Gastrocnemius medialis (tissue), 4 donors: Measurements from ENCODE around the gene SIT1. TPM values are rescaled to one million over a fixed set of nuclear protein-coding genes. Genes with fewer than 3 reads are reported as not detected.
A peak's percentile ranks its signal among the peaks of the same experiment; 100 is the strongest.
"Not testable (repeated sequence)": the region's sequence is repeated elsewhere in the genome, so short reads cannot be mapped to it uniquely, and the experiment has no call there.

Experiments
- ATAC-seq, 2 donors: fragments of 150-250 bp; one replicate each; pipeline ENCODE4 v1.9.1; 2016
- DNase-seq, 2 donors: peaks; one replicate each; pipeline ENCODE4 v3.0.0-alpha.2; 2019
- H3K27ac ChIP-seq, 4 donors: fragments of 200-600 bp; sonication (generic); 1 replicate in 1 of 4; 2 replicates in 3 of 4; pipeline ENCODE4 v1.5.1; 2016 to 2018; ENCODE audit warnings: mild to moderate bottlenecking in 2 of 4, moderate library complexity in 1 of 4
- H3K27me3 ChIP-seq, 3 donors: fragments of 200-600 bp; sonication (generic) in 2 of 3; 1 replicate in 1 of 3; 2 replicates in 2 of 3; pipeline versions ENCODE4 v1.5.1 to v1.6.0; 2016 to 2019; ENCODE audit warnings: mild to moderate bottlenecking in 1 of 3, moderate library complexity in 1 of 3
- H3K36me3 ChIP-seq, 2 donors: fragments of 200-600 bp; sonication (generic) in 1 of 2; one replicate each; pipeline ENCODE4 v1.5.1; 2017 to 2018
- H3K4me1 ChIP-seq, 2 donors: fragments of 200-600 bp; sonication (generic) in 1 of 2; one replicate each; pipeline ENCODE4 v1.5.1; 2016 to 2017; ENCODE audit warnings: mild to moderate bottlenecking in 2 of 2
- H3K4me3 ChIP-seq, 4 donors: fragments of 200-600 bp; sonication (generic) in 3 of 4; 1 replicate in 1 of 4; 2 replicates in 3 of 4; pipeline ENCODE4 v1.5.1; 2016 to 2019; ENCODE audit warnings: mild to moderate bottlenecking in 2 of 4
- H3K9me3 ChIP-seq, 3 donors: fragments of 200-600 bp; sonication (generic) in 2 of 3; 1 replicate in 1 of 3; 2 replicates in 2 of 3; pipeline ENCODE4 v1.5.1; 2016 to 2019
- CTCF ChIP-seq, 5 experiments: fragments of 450-650 bp in 3 of 5; fragments of 200-600 bp in 2 of 5; sonication (generic) in 2 of 5; IDR thresholded peaks in 4 of 5; conservative IDR thresholded peaks in 1 of 5; 1 replicate in 4 of 5; 2 replicates in 1 of 5; pipeline ENCODE4 v1.5.1; 2016 to 2019; ENCODE audit warnings: antibody characterized with exemption in 5 of 5, mild to moderate bottlenecking in 3 of 5, moderate library complexity in 3 of 5
- POLR2A ChIP-seq, 2 donors: fragments of 450-650 bp; IDR thresholded peaks; one replicate each; pipeline ENCODE4 v1.6.1; 2017; ENCODE audit warnings: antibody characterized with exemption in 2 of 2, mild to moderate bottlenecking in 2 of 2, moderate library complexity in 2 of 2
- in situ Hi-C, 4 donors: fragments of 200-750 bp; cut with MboI; loops; one replicate each; pipeline versions ENCODE4 v1.15.0 to v1.8.0; 2017; ENCODE audit warnings: low sequenced_read_pairs in 4 of 4
- intact Hi-C: fragments of 100-400 bp; cut with DNase I; formaldehyde crosslinking; loops from one replicate; pipeline ENCODE4 v1.15.1; 2023; ENCODE audit warnings: low total_unique reads
- total RNA-seq, 4 donors: library from RNA; depleted of rRNA; stranded (reverse); fragments of >200 nt; gene quantifications; one replicate each; pipeline versions ENCODE4 v1.1.0 to v1.2.3, GENCODE V29; 2016

Gene SIT1
- total RNA-seq, 4 donors from 2014 or later, result not detected

DNA sequence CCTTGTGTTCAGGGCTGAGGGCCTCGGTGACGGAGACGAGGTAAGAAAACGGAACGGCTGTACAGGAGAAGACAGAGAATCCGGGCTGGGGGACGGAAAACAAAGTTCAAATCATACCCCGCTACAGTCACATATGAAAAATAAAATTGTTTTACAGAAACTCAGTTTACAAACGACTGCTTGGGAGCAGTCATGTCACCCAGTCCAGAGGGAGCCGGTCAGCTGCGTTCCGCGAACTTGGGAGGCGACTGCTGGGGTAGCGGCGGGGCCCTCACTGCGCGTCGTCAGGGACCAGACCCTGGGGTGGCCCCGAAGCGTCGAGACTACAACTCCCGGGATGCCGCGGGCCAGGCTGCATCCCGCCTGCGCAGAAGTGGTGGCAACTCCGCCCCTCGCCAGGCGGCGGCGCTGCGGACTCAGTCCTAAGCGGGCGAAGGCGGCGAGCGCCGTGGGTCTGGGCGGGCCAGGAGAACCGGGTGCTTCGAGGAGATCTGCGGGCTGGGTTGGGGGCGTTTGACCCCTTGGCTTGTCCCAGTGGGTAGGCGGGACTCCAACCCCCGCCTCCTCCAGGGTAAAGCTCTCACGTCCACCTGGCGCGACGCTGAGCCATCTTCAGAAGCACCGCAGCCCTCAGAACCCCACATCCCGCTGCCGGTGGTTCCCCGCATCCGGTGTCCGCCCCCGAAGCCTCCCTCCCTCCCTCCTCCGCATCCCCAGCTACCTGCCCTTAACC, 4.0 kb downstream of the SIT1 start:
- peak overlapping the region; percentile 83 to 91 (median 88) for H3K27ac ChIP-seq
- in situ Hi-C loops, result loop anchor here in 1 of 4 donors (10.0 kb wide), 1 partner anchor 48 kb away; no protein-coding TSS in a partner anchor

DNA sequence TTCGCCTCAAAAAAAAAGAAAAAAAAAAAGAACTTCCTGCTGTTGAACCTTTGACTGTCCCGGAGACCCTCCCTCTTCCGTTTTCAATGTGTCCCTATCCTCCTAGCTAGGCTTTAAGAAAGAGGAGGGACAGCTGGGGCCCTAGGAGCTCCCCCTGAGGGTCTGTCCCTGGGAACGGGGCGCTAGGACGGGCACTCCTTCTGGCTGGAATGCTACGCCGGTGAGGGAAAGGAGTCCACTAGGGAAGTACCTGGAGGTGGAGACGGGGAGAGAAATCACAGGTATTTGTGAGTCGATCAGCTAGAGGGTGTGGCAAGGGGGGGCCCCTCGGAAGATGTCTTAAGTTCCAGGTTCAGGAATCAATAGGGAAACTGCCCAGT, 4.6 kb downstream of the SIT1 start:
- Histone ChIP-seq H3K4me1 (peaks cover 11% of the 10 kb centered on the region in 2 donors), H3K9me3 (no peaks in the 10 kb centered on the region), H3K4me3 (peak overlapping the region; percentile 66 to 75 (median 70)), H3K36me3 (no peaks in the 10 kb centered on the region), H3K27ac (peak overlapping the region; percentile 83 to 91 (median 88)), H3K27me3 (no peaks in the 10 kb centered on the region)
- no peak for DNase-seq
- TF ChIP-seq CTCF (IDR thresholded peaks at IDR 0.05 in 4 of 5, conservative IDR thresholded peaks at IDR 0.05 in 1 of 5) (no peak), POLR2A (IDR thresholded peaks at IDR 0.05) (no peak)
- in situ Hi-C loops (loop anchor here in 1 of 4 donors (10.0 kb wide), 1 partner anchor 49 kb away; no protein-coding TSS in a partner anchor), intact Hi-C loops (loop anchor here (1.0 to 5.0 kb wide), 6 partner anchors 11 to 236 kb away; partner anchors contain the start of genes CREB3, GBA2, RGP1 and TLN1)
- peak; percentile 40 to 46 for ATAC-seq

More for the DNA sequence above, 4.0 kb downstream of the SIT1 start:
- no peaks in the 10 kb centered on the region for H3K36me3 ChIP-seq
- no peaks in the 10 kb centered on the region for H3K27me3 ChIP-seq
- peak; percentile 74 to 81 for TF ChIP-seq POLR2A (IDR thresholded peaks at IDR 0.05)
- peak; percentile 96 to 99 (median 98) for TF ChIP-seq CTCF (IDR thresholded peaks at IDR 0.05 in 4 of 5, conservative IDR thresholded peaks at IDR 0.05 in 1 of 5)
- H3K4me1 ChIP-seq, result peaks cover 11% of the 10 kb centered on the region in 2 donors
- DNase-seq, result peak; percentile 84 to 88
- peak; percentile 90 to 94 for ATAC-seq
- H3K4me3 ChIP-seq, result peak overlapping the region; percentile 66 to 75 (median 70)
- intact Hi-C loops, result loop anchor here (1.0 to 5.0 kb wide), 6 partner anchors 11 to 236 kb away; partner anchors contain the start of genes CREB3, GBA2, RGP1 and TLN1
- no peaks in the 10 kb centered on the region for H3K9me3 ChIP-seq

- not testable (repeated sequence) for H3K36me3 ChIP-seq, ATAC-seq, H3K9me3 ChIP-seq, H3K27me3 ChIP-seq, DNase-seq
- Histone ChIP-seq H3K4me1 (peaks cover 11% of the 10 kb centered on the region in 2 donors), H3K27ac (peak overlapping the region; percentile 83 to 91 (median 88)), H3K4me3 (peak overlapping the region; percentile 66 to 75 (median 70))
- in situ Hi-C loops (loop anchor here in 1 of 4 donors (10.0 kb wide), 1 partner anchor 49 kb away; no protein-coding TSS in a partner anchor), intact Hi-C loops (loop anchor here (1.0 to 5.0 kb wide), 6 partner anchors 12 to 237 kb away; partner anchors contain the start of genes CREB3, GBA2, RGP1 and TLN1)
Observed at GRCh38 chr9:35645736-35646135, 5.0 kb downstream of the SIT1 start.

DNA sequence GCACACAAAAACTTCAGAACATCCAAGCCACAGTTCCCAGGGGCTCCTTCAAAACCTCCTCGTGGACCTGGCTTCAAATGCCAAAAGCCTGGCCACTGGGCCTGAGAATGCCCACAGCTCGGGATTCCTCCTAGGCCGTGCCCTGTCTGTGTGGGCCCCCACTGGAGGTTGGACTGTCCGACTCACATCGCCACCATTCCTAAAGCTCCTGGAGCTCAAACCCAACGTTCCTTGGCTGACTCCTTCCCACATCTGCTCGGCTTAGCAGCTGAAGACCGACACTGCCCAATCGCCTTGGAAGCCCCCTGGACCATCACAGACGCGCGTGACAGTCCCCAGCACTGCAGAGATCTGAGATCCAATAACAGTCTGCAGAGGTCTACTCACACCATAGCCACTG, 7.7 kb downstream of the SIT1 start:
- in situ Hi-C loops (loop anchor here in 1 of 4 donors (10.0 kb wide), 1 partner anchor 52 kb away; no protein-coding TSS in a partner anchor), intact Hi-C loops (no loop called here)
- no peaks in the 10 kb centered on the region for H3K27me3 ChIP-seq
- H3K27ac ChIP-seq, result no peak overlapping the region
- H3K9me3 ChIP-seq, result no peaks in the 10 kb centered on the region
- peaks cover 11% of the 10 kb centered on the region in 2 donors for H3K4me1 ChIP-seq
- no peak for ATAC-seq
- DNase-seq, result no peak
- no peaks in the 10 kb centered on the region for H3K36me3 ChIP-seq
- TF ChIP-seq CTCF (IDR thresholded peaks at IDR 0.05 in 4 of 5, conservative IDR thresholded peaks at IDR 0.05 in 1 of 5) (no peak), POLR2A (IDR thresholded peaks at IDR 0.05) (no peak)
- H3K4me3 ChIP-seq, result no peak overlapping the region

DNA sequence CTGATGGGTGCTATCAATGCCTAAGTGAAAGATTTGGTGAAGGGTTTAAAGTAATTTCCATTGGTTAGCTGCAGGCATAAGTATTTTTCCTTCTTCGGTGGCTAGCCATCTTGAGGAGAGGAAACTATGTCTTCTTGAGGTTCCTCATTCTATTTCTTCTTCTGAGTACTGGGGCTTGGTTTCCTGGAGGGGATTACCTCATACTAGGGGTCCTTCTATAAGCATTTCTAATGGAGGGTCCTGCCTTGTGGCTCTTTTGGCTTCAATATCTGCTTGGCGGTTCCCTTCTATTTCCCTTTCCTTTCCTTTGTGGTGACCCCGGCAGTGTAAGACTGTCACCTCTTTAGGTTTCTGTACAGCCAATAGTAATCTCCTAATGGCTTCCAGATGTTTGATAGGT, 9.3 kb downstream of the SIT1 start:
- H3K27me3 ChIP-seq, ATAC-seq, H3K4me3 ChIP-seq, H3K27ac ChIP-seq, intact Hi-C loops, H3K4me1 ChIP-seq, H3K9me3 ChIP-seq, H3K36me3 ChIP-seq, DNase-seq: not testable (repeated sequence)
- in situ Hi-C loops, result loop anchor here in 1 of 4 donors (10.0 kb wide), 1 partner anchor 53 kb away; no protein-coding TSS in a partner anchor

DNA sequence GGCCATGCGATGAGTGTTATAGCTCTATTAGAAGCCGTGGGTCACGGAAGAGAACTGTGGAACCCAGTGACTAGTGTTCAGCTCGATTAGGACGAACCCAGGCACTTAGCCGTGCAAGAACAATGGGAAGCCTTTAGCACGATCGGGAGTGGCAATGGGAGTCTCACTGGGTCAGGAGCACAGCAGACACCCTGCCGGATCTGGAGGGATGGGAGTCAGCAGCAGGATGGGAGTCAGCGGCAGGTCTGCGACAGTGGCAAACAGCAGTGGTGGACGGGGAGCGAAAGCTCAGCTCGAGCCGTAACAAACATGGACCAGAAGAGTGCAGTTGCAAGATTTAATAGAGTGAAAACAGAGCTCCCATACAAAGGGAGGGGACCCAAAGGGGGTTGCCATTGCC, 10.3 kb downstream of the SIT1 start:
- not testable (repeated sequence) for H3K27me3 ChIP-seq

More for the DNA sequence above, 10.3 kb downstream of the SIT1 start:
- H3K27ac ChIP-seq, ATAC-seq, DNase-seq, H3K4me1 ChIP-seq, H3K4me3 ChIP-seq, intact Hi-C loops, H3K9me3 ChIP-seq, H3K36me3 ChIP-seq: not testable (repeated sequence)
- in situ Hi-C loops, result loop anchor here in 1 of 4 donors (10.0 kb wide), 1 partner anchor 54 kb away; no protein-coding TSS in a partner anchor
